Kidney (tissue), 14 donors: ENCODE results near the gene IDNK. TPM values are rescaled to one million over a fixed set of nuclear protein-coding genes. Genes with fewer than 3 reads are reported as not detected.
A peak's percentile ranks its signal among the peaks of the same experiment; 100 is the strongest.

Experiments
- DNase-seq, 5 donors: peaks; one replicate each; pipeline ENCODE4 v3.0.0-alpha.2; 2013 to 2020
- FAIRE-seq: peaks from 2 replicates; lab custom pipeline; 2012; peaks lifted over from hg19 to GRCh38; lab: Jason Lieb, UNC
- H3K27ac ChIP-seq, 2 donors: one replicate each; pipeline ENCODE4 v1.7.0; 2013; ENCODE audit warnings: low read depth in 2 of 2, low read length in 2 of 2, inconsistent platforms in 1 of 2
- H3K27me3 ChIP-seq: one replicate; pipeline ENCODE4 v1.7.1; 2013; ENCODE audit warnings: low read length, inconsistent platforms; ENCODE audit not compliant: control insufficient read depth, insufficient read depth
- H3K36me3 ChIP-seq, 3 donors: one replicate each; pipeline versions ENCODE4 v1.7.0 to v1.7.1; 2013; ENCODE audit warnings: low read length in 3 of 3, control low read depth in 1 of 3, inconsistent platforms in 1 of 3; ENCODE audit not compliant: insufficient read depth in 3 of 3, control insufficient read depth in 2 of 3
- H3K4me1 ChIP-seq, 3 donors: one replicate each; pipeline versions ENCODE4 v1.7.0 to v1.7.1; 2013; ENCODE audit warnings: low read length in 3 of 3, inconsistent platforms in 1 of 3, low read depth in 1 of 3; ENCODE audit not compliant: control insufficient read depth in 2 of 3, insufficient read depth in 2 of 3
- H3K4me3 ChIP-seq, 3 donors: one replicate each; pipeline versions ENCODE4 v1.7.0 to v1.8.1; 2013; ENCODE audit warnings: low read length in 3 of 3, control low read depth in 1 of 3, inconsistent platforms in 1 of 3
- H3K9ac ChIP-seq, 3 donors: one replicate each; pipeline versions ENCODE4 v1.7.0 to v1.7.1; 2013; ENCODE audit warnings: low read length in 3 of 3, control low read depth in 1 of 3, inconsistent platforms in 1 of 3
- H3K9me3 ChIP-seq, 3 donors: one replicate each; pipeline versions ENCODE4 v1.7.0 to v1.7.1; 2013; ENCODE audit warnings: low read length in 3 of 3, control low read depth in 1 of 3, inconsistent platforms in 1 of 3; ENCODE audit not compliant: control insufficient read depth in 2 of 3, insufficient read depth in 1 of 3
- intact Hi-C: fragments of 100-400 bp; cut with DNase I; formaldehyde crosslinking; loops from one replicate; pipeline ENCODE4 v1.11.1; 2022
- polyA plus RNA-seq: library from polyadenylated mRNA; stranded (reverse); fragments of 350-450 nt; fragmentation: Illumina TruSeq; extraction: RNeasy Lipid Tissue Mini Kit (QIAGEN cat#74804); gene quantifications from one replicate; pipeline ENCODE4 v1.2.3, GENCODE V29; 2014; ENCODE audit warnings: low read depth, low replicate concordance; ENCODE audit not compliant: insufficient read depth
- total RNA-seq: library from RNA; stranded (reverse); fragmentation: NEBNext Ultra II Directional; extraction: Animal tissue kit (Norgen Biotek cat#: 25700); gene quantifications from one replicate; pipeline ENCODE4 v1.2.1, GENCODE V29; 2021
- TF ChIP-seq, protein P1 (sequence below): IDR thresholded peaks from 3 replicates; pipeline ENCODE4 v1.5.1; 2012; ENCODE audit warnings: mild to moderate bottlenecking, moderate library complexity, borderline replicate concordance; ENCODE audit not compliant: insufficient read depth; ENCODE audit errors: extremely low read depth
- donor health status: control.
- donor health status: control.
- donor health status: control.
- donor health status: control.
- donor health status: control.
- donor health status: DM: yes; HTN: yes; CAD: no.
- donor health status: Normal renal cell carcinoma (clear cell type).

IDNK gene
- total and polyA plus RNA-seq, 2 donors from 2014 or later, result 7.4 to 39.2 TPM

DNA sequence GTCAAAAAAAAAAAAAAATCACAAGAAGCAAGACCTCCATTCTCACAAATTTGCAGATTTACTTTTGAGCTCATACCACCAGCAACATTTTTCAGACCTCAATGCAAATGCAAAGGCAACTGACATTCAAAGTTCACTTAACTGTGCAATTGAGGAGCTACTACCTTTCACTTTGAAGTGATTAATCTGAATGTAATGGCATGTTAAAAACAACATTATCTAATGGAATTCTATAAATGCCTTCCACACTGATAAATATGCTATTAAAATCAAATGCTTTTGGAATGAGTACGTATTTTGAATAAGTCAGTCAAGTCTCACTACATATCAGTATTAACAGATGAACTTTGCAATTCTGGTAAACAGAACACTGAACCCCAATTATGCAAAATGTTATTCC lies 52.5 kb downstream of the IDNK start:
- no peak for FAIRE-seq
- Histone ChIP-seq H3K27ac (no peak overlapping the region), H3K27me3 (no peaks in the 10 kb centered on the region), H3K4me1 (no peaks in the 10 kb centered on the region), H3K4me3 (no peak overlapping the region), H3K36me3 (peaks cover 6 to 27% (median 23%) of the 10 kb centered on the region in 3 donors), H3K9me3 (no peaks in the 10 kb centered on the region), H3K9ac (no peak overlapping the region)
- TF ChIP-seq, protein P1, sequence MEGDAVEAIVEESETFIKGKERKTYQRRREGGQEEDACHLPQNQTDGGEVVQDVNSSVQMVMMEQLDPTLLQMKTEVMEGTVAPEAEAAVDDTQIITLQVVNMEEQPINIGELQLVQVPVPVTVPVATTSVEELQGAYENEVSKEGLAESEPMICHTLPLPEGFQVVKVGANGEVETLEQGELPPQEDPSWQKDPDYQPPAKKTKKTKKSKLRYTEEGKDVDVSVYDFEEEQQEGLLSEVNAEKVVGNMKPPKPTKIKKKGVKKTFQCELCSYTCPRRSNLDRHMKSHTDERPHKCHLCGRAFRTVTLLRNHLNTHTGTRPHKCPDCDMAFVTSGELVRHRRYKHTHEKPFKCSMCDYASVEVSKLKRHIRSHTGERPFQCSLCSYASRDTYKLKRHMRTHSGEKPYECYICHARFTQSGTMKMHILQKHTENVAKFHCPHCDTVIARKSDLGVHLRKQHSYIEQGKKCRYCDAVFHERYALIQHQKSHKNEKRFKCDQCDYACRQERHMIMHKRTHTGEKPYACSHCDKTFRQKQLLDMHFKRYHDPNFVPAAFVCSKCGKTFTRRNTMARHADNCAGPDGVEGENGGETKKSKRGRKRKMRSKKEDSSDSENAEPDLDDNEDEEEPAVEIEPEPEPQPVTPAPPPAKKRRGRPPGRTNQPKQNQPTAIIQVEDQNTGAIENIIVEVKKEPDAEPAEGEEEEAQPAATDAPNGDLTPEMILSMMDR, result no peak
- no peak for DNase-seq
- intact Hi-C loops, result no loop called here

DNA sequence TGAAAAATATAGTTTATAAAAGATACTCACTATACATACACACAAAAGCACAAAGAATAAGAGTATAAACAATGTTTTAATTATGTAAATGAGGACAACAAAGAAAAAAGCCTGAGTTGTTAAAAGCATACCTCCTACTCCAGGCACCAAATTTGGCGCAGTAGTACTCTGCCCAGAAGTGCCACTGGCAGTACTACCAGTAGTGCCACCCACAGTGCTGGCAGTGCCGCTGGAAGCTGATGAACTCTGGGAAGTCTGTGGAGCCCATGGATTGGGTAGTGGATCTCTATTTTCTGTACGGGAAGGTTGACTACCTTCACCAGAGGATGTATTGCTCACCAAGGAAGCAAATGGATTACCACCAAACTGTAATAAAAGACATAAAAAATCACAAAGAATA lies 54.7 kb downstream of the IDNK start:
- no peaks in the 10 kb centered on the region for H3K4me1 ChIP-seq
- H3K9ac ChIP-seq, result no peak overlapping the region
- FAIRE-seq (no peak), DNase-seq (peak in 1 of 5 donors; percentile 12)
- peaks cover 3 to 38% (median 31%) of the 10 kb centered on the region in 3 donors for H3K36me3 ChIP-seq
- TF ChIP-seq, protein P1, result no peak
- H3K9me3 ChIP-seq, result no peaks in the 10 kb centered on the region
- intact Hi-C loops, result no loop called here
- no peaks in the 10 kb centered on the region for H3K27me3 ChIP-seq
- no peak overlapping the region for H3K4me3 ChIP-seq
- H3K27ac ChIP-seq, result no peak overlapping the region

DNA sequence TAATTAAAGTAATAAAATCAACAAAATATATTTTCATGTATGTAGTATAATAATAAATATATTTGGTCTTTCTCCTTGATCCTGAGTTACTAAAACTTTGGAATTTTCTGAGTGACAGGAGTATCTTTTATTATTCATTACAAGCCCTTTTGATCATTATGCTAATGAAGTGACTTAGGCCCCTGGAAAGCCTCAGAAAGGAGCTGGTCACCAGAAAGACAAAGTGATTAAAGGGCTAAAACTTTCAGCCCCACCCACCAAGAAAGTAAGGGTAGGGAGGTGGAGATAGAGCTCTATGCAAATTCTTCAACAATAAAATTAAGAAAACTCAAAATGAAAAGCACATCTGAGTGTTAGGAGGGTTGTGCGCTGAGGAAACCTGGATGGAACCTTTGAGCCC lies 57.3 kb downstream of the IDNK start:
- Histone ChIP-seq H3K27me3 (no peaks in the 10 kb centered on the region), H3K27ac (no peak overlapping the region), H3K4me3 (no peak overlapping the region), H3K9me3 (no peaks in the 10 kb centered on the region), H3K36me3 (peaks cover 0 to 38% (median 28%) of the 10 kb centered on the region in 3 donors), H3K4me1 (no peaks in the 10 kb centered on the region), H3K9ac (no peak overlapping the region)
- intact Hi-C loops, result no loop called here
- FAIRE-seq (no peak), DNase-seq (no peak)
- TF ChIP-seq, protein P1, result no peak

DNA sequence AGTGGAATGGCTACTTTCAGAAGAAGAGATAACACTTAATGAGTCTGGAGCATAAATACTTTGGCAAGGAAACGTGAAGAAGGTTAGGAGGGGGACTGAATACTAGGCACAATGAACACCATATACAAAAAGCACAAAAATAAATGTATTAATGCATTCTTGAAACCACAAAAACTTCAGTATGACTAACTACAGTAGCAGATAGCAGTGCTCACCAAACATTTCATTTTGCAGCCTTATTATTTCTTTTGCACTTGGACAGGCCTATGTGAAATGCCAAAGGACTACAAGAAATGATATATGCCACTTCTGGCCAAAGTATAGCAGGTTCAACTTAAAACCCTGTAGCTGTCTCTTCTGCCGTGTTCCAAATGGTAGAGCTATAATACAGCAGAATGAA lies 58.5 kb downstream of the IDNK start:
- Histone ChIP-seq H3K4me1 (no peaks in the 10 kb centered on the region), H3K27ac (no peak overlapping the region), H3K4me3 (no peak overlapping the region), H3K9me3 (no peaks in the 10 kb centered on the region), H3K9ac (no peak overlapping the region), H3K27me3 (no peaks in the 10 kb centered on the region), H3K36me3 (peaks cover 0 to 35% (median 24%) of the 10 kb centered on the region in 3 donors)
- TF ChIP-seq, protein P1, result no peak
- DNase-seq, result no peak
- intact Hi-C loops, result no loop called here
- FAIRE-seq, result no peak
